ENCODE data around the gene TAOK3. TPM values are rescaled to one million over a fixed set of nuclear protein-coding genes. Genes with fewer than 3 reads are reported as not detected.
"Not testable (repeated sequence)": the region's sequence is repeated elsewhere in the genome, so short reads cannot be mapped to it uniquely, and the experiment has no call there.

TAOK3 gene
- 10 to 100 TPM; 39.5 to 50.5 TPM for total RNA-seq

- Histone ChIP-seq H3K36me3 (no peaks in the 10 kb centered on the region), H3K9me3 (no peaks in the 10 kb centered on the region), H3K4me3 (peak within 1 kb of the TSS; percentile 95), H3K27me3 (no peaks in the 10 kb centered on the region), H3K9ac (ENCODE audit: low read depth in 2 of 2, low read length in 2 of 2) (peak within 1 kb of the TSS; percentile 91 to 96), H3K27ac (peak within 1 kb of the TSS; percentile 86), H3K4me1 (no peaks in the 10 kb centered on the region)
- no peak for TF ChIP-seq CTCF (IDR thresholded peaks at IDR 0.05)
- DNase-seq: peak; percentile 98
- intact Hi-C loops (cut with DNase I): no loop called here
Observed at GRCh38 chr12:118372541-118373495, at the start of gene TAOK3. TSS of gene TAOK3 (minus strand) at chr12:118372907. CDS start at chr12:118255567, 117,340 bp downstream.

GRCh38 chr12:118420673-118421072 is 48.0 kb upstream of the TAOK3 start:
- no peak overlapping the region for H3K27ac ChIP-seq
- H3K36me3 ChIP-seq: no peaks in the 10 kb centered on the region
- no peak for DNase-seq
- H3K27me3 ChIP-seq: no peaks in the 10 kb centered on the region
- TF ChIP-seq CTCF (IDR thresholded peaks at IDR 0.05): no peak
- no peak overlapping the region for H3K4me3 ChIP-seq
- H3K4me1 ChIP-seq: no peaks in the 10 kb centered on the region
- H3K9me3 ChIP-seq: no peaks in the 10 kb centered on the region
- no peak overlapping the region for H3K9ac ChIP-seq (ENCODE audit: low read depth in 2 of 2, low read length in 2 of 2)
- intact Hi-C loops (cut with DNase I): no loop called here

GRCh38 chr12:118418385-118419057 is 45.8 kb upstream of the TAOK3 start:
- no peaks in the 10 kb centered on the region for H3K4me1 ChIP-seq
- DNase-seq: no peak
- no peaks in the 10 kb centered on the region for H3K27me3 ChIP-seq
- intact Hi-C loops (cut with DNase I): no loop called here
- H3K9me3 ChIP-seq: no peaks in the 10 kb centered on the region
- TF ChIP-seq CTCF (IDR thresholded peaks at IDR 0.05): no peak
- no peak overlapping the region for H3K27ac ChIP-seq
- no peak overlapping the region for H3K9ac ChIP-seq (ENCODE audit: low read depth in 2 of 2, low read length in 2 of 2)
- H3K36me3 ChIP-seq: no peaks in the 10 kb centered on the region
- no peak overlapping the region for H3K4me3 ChIP-seq

- H3K4me3 ChIP-seq: no peak overlapping the region
- intact Hi-C loops (cut with DNase I): no loop called here
- no peak overlapping the region for H3K9ac ChIP-seq (ENCODE audit: low read depth in 2 of 2, low read length in 2 of 2)
- no peaks in the 10 kb centered on the region for H3K4me1 ChIP-seq
- H3K27ac ChIP-seq: no peak overlapping the region
- no peaks in the 10 kb centered on the region for H3K36me3 ChIP-seq
- DNase-seq: no peak
- H3K27me3 ChIP-seq: no peaks in the 10 kb centered on the region
- H3K9me3 ChIP-seq: no peaks in the 10 kb centered on the region
- no peak for TF ChIP-seq CTCF (IDR thresholded peaks at IDR 0.05)
Observed at GRCh38 chr12:118417942-118418341, 45.2 kb upstream of the TAOK3 start.

GRCh38 chr12:118409834-118410233 is 37.1 kb upstream of the TAOK3 start:
- H3K9ac ChIP-seq (ENCODE audit: low read depth in 2 of 2, low read length in 2 of 2): no peak overlapping the region
- TF ChIP-seq CTCF (IDR thresholded peaks at IDR 0.05): no peak
- no peak overlapping the region for H3K4me3 ChIP-seq
- intact Hi-C loops (cut with DNase I): loop anchor here (10.0 kb wide), 3 partner anchors 435 to 1135 kb away; no protein-coding TSS in a partner anchor
- H3K9me3 ChIP-seq: no peaks in the 10 kb centered on the region
- H3K36me3 ChIP-seq: no peaks in the 10 kb centered on the region
- H3K27me3 ChIP-seq: no peaks in the 10 kb centered on the region
- H3K4me1 ChIP-seq: no peaks in the 10 kb centered on the region
- no peak for DNase-seq
- no peak overlapping the region for H3K27ac ChIP-seq

GRCh38 chr12:118408241-118408640 is 35.5 kb upstream of the TAOK3 start:
- H3K9ac ChIP-seq (ENCODE audit: low read depth in 2 of 2, low read length in 2 of 2); H3K4me3 ChIP-seq; H3K36me3 ChIP-seq; H3K27ac ChIP-seq; H3K9me3 ChIP-seq; H3K27me3 ChIP-seq; H3K4me1 ChIP-seq; DNase-seq: not testable (repeated sequence)
- intact Hi-C loops (cut with DNase I): loop anchor here (10.0 kb wide), 3 partner anchors 437 to 1137 kb away; no protein-coding TSS in a partner anchor

Measured in colonic mucosa (tissue), 4 donors.